NCI-H1092 treated with DMSO at 0.1 percent for 48 hours (cell line): ENCODE results near the gene FLNC.

Experiments
- DNase-seq: peaks from one replicate; lab custom pipeline; 2025; lab: John Stamatoyannopoulos, UW

Gene FLNC

GRCh38 chr7:128830231-128831177 is at the start of gene FLNC:
TSS of gene FLNC (plus strand) at chr7:128830406. CDS start at chr7:128830638, 232 bp downstream.
- no peak for DNase-seq

- DNase-seq = no peak
These were observed 49.1 kb upstream of the FLNC start for GRCh38 chr7:128781126-128781525.

DNA sequence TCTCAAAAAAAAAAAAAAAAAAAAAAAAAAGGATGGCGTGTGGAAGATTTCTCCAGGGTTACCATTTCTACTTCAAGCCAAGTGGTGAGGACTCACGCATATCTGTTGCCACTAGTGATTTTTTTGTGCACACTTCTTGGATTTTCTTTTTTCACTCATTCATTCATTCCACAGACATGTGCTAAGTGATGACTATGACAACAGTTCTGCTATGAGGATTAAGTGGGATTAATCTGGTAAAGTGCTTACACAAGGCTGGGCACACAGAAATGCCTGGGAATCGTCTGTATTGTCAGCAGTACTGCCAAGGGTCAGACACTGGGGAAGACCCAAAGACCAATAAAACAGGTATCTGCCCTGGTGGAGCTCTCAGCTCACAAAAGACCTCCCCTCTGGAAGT is 48.4 kb upstream of the FLNC start:
- DNase-seq = no peak

DNA sequence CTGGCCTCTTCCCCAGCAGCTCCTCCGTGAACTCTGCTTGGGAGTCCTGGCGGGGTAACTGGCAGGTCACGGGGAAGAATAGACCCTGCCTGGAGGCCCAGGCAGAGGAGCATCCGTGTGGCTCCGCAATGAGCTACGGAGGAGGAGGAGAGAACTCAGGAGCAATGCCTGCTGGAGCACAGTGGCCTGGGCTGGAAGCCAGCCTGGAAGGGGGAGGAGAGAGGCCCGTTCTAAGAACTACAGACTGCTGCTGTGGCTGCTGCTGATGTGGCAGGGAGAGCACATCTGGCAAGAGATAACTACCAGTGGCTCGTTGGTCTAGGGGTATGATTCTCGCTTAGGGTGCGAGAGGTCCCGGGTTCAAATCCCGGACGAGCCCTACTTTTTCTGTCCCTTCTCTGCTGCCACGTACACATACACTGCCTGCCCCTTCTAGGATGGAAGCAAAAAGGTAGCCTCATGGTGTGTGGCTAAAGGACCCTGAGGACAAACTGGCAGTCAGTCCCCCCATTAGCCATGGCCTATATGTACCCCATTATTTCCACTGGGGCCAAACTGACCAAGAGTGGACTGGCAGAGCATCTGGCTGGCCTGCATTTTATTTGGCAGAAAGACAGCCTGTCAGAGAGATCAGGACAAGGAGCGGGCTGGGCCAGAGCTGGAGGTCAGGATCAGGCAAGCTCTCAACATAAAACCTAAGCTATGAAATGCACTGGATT is 46.9 kb upstream of the FLNC start:
- DNase-seq = no peak

GRCh38 chr7:128785738-128786137 is 44.5 kb upstream of the FLNC start:
- no peak for DNase-seq

GRCh38 chr7:128788446-128789412 is 41.5 kb upstream of the FLNC start:
- no peak for DNase-seq

DNA sequence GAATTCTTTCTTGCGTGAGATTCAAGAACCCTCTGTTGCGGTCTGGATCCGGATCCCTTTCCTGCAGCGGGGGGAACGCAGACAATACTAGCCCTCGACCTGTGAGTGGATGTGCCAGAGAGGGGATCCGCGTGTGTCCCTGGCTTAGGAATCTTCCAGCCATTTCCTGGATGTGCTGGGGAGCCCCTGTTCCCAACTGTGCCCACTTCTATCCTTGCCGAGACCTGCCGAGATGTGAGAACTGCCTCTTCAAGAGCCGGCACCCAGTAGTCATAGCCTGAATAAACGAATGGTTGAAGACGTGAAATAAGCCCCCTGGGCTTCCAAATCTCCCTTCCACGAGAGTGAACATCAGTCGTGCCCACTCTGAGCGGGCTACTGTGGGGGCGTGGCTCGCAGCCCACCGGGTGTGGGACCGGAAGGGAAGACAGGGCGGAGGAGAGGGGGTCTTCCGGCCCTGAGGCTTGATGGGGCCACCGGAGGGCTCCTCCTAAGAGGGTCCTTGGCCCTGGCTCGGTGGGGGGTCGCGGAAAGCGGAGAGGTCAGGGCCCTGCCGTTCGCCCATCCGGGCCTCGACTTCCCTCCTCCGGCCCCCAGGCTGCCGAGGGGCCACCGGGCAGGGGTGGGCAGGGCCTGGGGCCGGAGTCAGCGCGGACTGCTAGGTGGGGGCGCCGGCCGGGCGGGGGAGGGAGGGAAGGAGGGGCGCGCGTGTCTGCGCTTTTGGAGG is 39.7 kb upstream of the FLNC start:
- DNase-seq = peak; percentile 29

DNA sequence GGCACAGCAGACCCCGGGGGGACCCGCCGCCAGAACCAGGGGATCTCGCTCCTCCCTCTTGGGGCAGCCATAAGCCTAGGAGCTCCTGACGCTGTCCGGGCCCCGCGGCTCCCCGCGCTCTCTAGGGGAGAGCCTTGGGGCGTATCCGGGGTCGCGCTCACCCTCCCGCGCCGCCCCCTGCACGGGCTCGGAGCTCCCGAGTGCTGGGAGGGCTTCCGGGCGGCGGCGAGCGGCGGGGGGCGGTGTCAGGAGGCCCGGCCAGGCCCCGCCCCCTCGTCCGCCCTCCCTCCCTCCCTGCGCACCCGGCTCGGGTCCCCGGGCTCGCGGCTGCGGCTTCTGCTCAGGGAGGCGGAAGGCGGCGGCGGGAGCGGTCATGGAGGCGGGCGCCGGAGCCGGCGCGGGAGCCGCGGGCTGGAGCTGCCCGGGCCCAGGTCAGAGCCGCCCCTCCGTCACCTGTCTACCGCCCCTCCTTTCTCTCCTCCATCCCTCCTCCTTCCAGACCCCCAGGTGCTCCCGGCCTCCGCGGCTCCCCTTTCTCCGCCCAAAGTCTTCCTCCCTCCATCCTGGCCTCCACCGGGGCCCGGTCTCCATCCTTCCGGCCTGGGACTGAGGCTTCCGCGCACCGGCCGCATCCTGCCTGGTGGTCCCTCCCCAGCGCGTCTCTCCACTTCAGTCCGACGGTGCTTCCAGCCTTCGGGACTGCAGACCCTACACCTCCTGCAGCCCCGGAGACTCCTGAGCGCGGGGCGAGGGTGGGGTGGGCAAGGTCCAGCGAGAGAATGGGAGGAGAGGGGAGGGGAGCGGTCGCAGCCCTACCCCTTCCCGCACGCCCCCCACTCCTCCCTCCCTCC is 38.9 kb upstream of the FLNC start, which contains the start of gene CCDC136:
Gene CCDC136, plus strand, starts transcription at position 848 of the 851 bp plus-strand sequence. CDS start 444 bp downstream, outside the sequence.
- peak; percentile 46 for DNase-seq

- no peak for DNase-seq
These were observed 38.3 kb upstream of the FLNC start for GRCh38 chr7:128791972-128792327.

GRCh38 chr7:128792471-128793180 is 37.6 kb upstream of the FLNC start:
- DNase-seq = no peak

DNA sequence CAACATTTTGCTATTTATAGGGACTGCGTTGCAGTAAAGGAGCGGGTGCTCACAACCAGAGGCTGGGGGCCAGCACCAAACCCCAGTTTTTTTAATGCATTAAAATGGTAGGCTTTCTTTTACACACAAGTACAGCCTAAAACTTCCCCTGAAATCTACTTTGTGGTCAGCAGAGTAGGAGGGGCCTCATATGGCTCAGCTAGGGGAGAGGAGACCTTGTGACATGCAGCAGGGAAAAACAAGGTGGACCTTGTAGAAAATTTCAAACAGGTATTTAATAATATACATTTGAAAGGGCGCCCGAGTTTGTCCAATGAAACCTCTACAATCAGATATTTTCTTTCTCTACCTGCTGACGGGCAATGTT is 37.0 kb upstream of the FLNC start:
- no peak for DNase-seq

DNA sequence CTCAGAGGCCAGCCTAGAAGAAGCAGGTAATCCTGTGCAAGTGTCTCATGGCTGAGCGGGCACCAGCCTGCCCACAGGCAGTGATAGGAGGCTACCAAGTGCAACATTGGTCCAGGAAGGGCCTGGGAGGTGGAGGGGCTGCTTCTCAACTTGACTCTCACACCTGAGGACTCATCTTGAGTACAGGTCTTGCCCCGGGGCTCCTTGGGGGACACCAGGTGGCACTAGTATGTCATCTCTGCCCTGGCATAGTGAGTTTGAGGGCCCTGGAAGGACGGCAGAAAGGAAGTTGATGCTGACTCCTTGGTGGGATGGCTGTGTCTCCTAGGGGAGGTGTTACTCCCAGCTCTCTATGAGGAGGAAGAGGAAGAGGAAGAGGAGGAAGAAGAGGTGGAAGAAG is 36.2 kb upstream of the FLNC start:
- DNase-seq = no peak

GRCh38 chr7:128794436-128794835 is 35.8 kb upstream of the FLNC start:
- DNase-seq = no peak

GRCh38 chr7:128795129-128795528 is 35.1 kb upstream of the FLNC start:
- DNase-seq = no peak

DNA sequence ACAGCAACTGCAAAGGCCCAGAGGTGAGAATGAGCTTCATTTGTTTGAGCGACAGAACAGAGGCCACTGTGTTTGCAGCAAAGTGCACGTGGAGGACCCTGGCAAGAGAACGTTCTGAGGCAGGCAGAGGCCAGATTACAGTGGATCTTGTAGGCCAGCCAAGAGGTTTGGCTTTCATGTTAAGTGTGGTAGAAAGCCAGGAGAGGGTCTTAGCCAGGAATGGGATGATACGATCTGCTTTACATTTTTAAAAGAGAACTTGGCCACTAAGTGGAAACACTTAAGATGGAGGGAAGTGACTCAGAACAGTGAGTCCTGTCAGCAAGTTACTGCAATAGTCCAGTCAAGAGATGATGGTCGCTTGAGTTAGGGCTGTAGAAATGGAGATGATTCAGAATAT is 33.9 kb upstream of the FLNC start:
- DNase-seq = no peak

- DNase-seq = no peak
These were observed 30.8 kb upstream of the FLNC start for GRCh38 chr7:128799451-128799850.

DNA sequence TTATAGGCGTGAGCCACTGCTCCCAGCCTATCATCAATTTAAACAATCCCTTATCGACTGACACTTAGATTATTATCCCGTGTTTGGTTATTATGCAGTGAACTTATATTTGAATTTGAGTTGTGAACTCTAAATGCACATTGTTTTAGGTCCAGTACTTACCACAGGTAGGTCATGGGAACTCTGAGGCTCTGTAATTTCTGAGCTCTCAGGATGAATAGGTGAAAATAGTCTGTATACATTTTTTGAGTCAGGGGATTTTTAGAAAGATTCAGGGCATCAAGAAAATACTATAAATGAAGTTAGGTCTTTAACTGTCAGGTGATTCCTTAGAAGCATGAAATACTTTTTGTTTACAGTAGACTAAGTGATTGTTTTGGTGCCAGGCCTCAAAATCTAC is 29.6 kb upstream of the FLNC start:
- no peak for DNase-seq

DNA sequence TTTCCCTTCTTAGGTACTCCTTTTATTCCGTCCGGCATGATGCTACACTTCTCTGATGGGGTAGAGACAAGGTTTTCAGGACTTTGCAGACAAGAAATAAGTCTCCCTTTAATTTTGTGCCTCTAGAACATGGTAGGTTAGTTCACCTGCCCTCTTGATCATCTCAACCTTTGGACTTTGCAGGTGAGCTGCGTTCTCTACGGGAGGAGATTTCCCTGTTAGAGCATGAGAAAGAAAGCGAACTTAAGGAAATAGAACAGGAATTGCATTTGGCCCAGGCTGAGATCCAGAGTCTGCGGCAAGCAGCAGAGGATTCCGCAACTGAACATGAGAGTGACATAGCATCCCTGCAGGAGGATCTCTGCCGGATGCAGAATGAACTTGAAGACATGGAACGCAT is 29.2 kb upstream of the FLNC start:
- DNase-seq = no peak

DNA sequence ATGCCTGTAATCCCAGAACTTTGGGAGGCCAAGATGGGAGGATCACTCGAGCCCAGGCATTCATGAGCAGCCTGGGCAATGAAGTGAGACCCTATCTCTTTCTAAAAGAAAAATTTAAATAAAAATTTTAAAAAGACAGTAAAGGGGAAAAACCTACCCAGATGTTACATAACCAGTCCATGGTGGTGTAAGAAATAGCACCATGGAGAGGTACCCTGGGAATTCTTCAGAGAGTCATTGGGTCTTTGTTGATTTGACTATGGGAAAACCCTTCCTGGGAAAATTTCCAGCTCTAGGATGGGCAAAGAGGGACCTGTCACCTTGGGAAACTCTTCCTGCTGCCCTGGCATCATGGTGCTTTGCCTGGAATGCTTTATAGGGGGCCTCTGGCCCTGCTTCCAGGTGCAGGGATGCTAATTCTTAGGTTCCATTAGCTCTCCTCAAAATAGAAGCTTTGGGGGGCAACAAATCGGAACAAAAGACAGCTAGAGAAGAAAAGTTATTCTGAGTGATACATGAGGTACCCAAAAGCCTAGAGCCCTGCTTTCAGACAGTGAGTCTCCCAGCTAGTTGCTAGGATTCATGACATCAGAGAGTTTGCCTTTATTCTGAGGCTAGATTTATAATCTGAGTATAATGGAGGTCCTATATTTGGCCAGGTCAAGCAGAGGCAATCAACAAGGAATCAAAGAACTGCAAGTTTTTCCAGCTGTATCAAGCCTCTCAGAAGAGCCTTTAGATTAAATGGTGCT is 28.4 kb upstream of the FLNC start:
- DNase-seq = no peak
